Pulmonary artery endothelial cell (primary cell): ENCODE results near the gene KCTD18. TPM values are rescaled to one million over a fixed set of nuclear protein-coding genes. Genes with fewer than 3 reads are reported as not detected.

ENCODE experiments used
- total RNA-seq: library from RNA; depleted of rRNA; stranded (reverse); fragments of >200 nt; gene quantifications from 2 replicates; pipeline ENCODE4 v1.2.3, GENCODE V29; 2014

KCTD18 gene
- total RNA-seq, 1 donor from 2014 or later, result 11.5 TPM

Other genes with a start within 250 kb of the KCTD18 start
- gene SPATS2L, start 203.4 kb downstream of the KCTD18 start, total RNA-seq, result 22.6 and 36.4 TPM in 2 replicates
- 7.0 and 18.2 TPM in 2 replicates for gene SGO2, start 16.1 kb upstream of the KCTD18 start, total RNA-seq
- gene AOX1, start 75.9 kb upstream of the KCTD18 start, total RNA-seq, result 3.4 and 14.5 TPM in 2 replicates